HUES48 (cell line): Measurements from ENCODE around the gene RPS15.
"Not testable (repeated sequence)": the region's sequence is repeated elsewhere in the genome, so short reads cannot be mapped to it uniquely, and the experiment has no call there.

Source experiments
- H3K27ac ChIP-seq: one replicate; pipeline ENCODE4 v1.7.0; 2013; ENCODE audit warnings: low read depth, low read length, inconsistent platforms
- H3K27me3 ChIP-seq: 2 replicates; pipeline ENCODE4 v1.6.1; 2013; ENCODE audit warnings: mild to moderate bottlenecking, low read length; ENCODE audit not compliant: control insufficient read depth, insufficient read depth
- H3K36me3 ChIP-seq: 2 replicates; pipeline ENCODE4 v1.6.1; 2013; ENCODE audit warnings: low read length; ENCODE audit not compliant: control insufficient read depth, insufficient read depth
- H3K4me1 ChIP-seq: 2 replicates; pipeline ENCODE4 v1.6.1; 2013; ENCODE audit warnings: mild to moderate bottlenecking, low read length; ENCODE audit not compliant: control insufficient read depth, insufficient read depth
- H3K4me3 ChIP-seq: 2 replicates; pipeline ENCODE4 v1.5.1; 2013; ENCODE audit warnings: mild to moderate bottlenecking, low read depth, low read length
- H3K9ac ChIP-seq: 2 replicates; pipeline ENCODE4 v1.6.1; 2013; ENCODE audit warnings: mild to moderate bottlenecking, low read depth, low read length, moderate library complexity
- H3K9me3 ChIP-seq: 2 replicates; pipeline ENCODE4 v1.6.1; 2013; ENCODE audit warnings: low read length; ENCODE audit not compliant: control insufficient read depth, insufficient read depth

Gene RPS15

GRCh38 chr19:1474765-1475351, 36.7 kb downstream of the RPS15 start:
- Histone ChIP-seq H3K9me3 (no peaks in the 10 kb centered on the region), H3K27me3 (peaks cover 34% of the 10 kb centered on the region), H3K9ac (no peak overlapping the region), H3K4me1 (peaks cover 8% of the 10 kb centered on the region), H3K36me3 (peaks cover 16% of the 10 kb centered on the region), H3K4me3 (no peak overlapping the region), H3K27ac (no peak overlapping the region)

GRCh38 chr19:1475751-1476437, 37.7 kb downstream of the RPS15 start:
- Histone ChIP-seq H3K36me3 (peaks cover 16% of the 10 kb centered on the region), H3K4me3 (no peak overlapping the region), H3K9me3 (no peaks in the 10 kb centered on the region), H3K27me3 (peaks cover 24% of the 10 kb centered on the region), H3K9ac (no peak overlapping the region), H3K4me1 (peaks cover 7% of the 10 kb centered on the region), H3K27ac (no peak overlapping the region)

GRCh38 chr19:1477056-1477455, 38.9 kb downstream of the RPS15 start:
- H3K27ac ChIP-seq, H3K9ac ChIP-seq, H3K4me3 ChIP-seq, H3K9me3 ChIP-seq, H3K4me1 ChIP-seq: not testable (repeated sequence)
- H3K27me3 ChIP-seq: peaks cover 12% of the 10 kb centered on the region
- peaks cover 16% of the 10 kb centered on the region for H3K36me3 ChIP-seq

GRCh38 chr19:1478934-1479707, 40.9 kb downstream of the RPS15 start, which contains the start of gene C19orf25:
Gene C19orf25, minus strand, starts transcription at chr19:1479215. Its CDS starts 312 bp downstream, at chr19:1478903.
- Histone ChIP-seq H3K9me3 (no peaks in the 10 kb centered on the region), H3K9ac (peak within 1 kb of the TSS; percentile 38), H3K27ac (peak within 1 kb of the TSS; percentile 79), H3K4me3 (peak within 1 kb of the TSS; percentile 64), H3K4me1 (no peaks in the 10 kb centered on the region), H3K27me3 (no peaks in the 10 kb centered on the region), H3K36me3 (peaks cover 16% of the 10 kb centered on the region)

- Histone ChIP-seq H3K9ac (no peak overlapping the region), H3K4me1 (no peaks in the 10 kb centered on the region), H3K9me3 (no peaks in the 10 kb centered on the region), H3K27ac (no peak overlapping the region), H3K4me3 (no peak overlapping the region), H3K36me3 (peaks cover 8% of the 10 kb centered on the region), H3K27me3 (no peaks in the 10 kb centered on the region)
Measured at GRCh38 chr19:1481224-1481892, 43.2 kb downstream of the RPS15 start.

GRCh38 chr19:1481893-1482360, 43.7 kb downstream of the RPS15 start:
- no peaks in the 10 kb centered on the region for H3K9me3 ChIP-seq
- H3K36me3 ChIP-seq: peaks cover 5% of the 10 kb centered on the region
- H3K4me1 ChIP-seq: no peaks in the 10 kb centered on the region
- no peak overlapping the region for H3K9ac ChIP-seq
- H3K4me3 ChIP-seq: no peak overlapping the region
- no peak overlapping the region for H3K27ac ChIP-seq
- no peaks in the 10 kb centered on the region for H3K27me3 ChIP-seq

GRCh38 chr19:1482361-1483130, 44.4 kb downstream of the RPS15 start:
- no peak overlapping the region for H3K4me3 ChIP-seq
- no peak overlapping the region for H3K27ac ChIP-seq
- H3K9ac ChIP-seq: no peak overlapping the region

GRCh38 chr19:1483131-1483978, 45.2 kb downstream of the RPS15 start:
- Histone ChIP-seq H3K4me1 (no peaks in the 10 kb centered on the region), H3K9me3 (no peaks in the 10 kb centered on the region), H3K4me3 (no peak overlapping the region), H3K27me3 (no peaks in the 10 kb centered on the region), H3K9ac (no peak overlapping the region), H3K27ac (no peak overlapping the region), H3K36me3 (no peaks in the 10 kb centered on the region)

More at GRCh38 chr19:1482361-1483130, 44.4 kb downstream of the RPS15 start:
- Histone ChIP-seq H3K4me1 (no peaks in the 10 kb centered on the region), H3K36me3 (no peaks in the 10 kb centered on the region), H3K27me3 (no peaks in the 10 kb centered on the region), H3K9me3 (no peaks in the 10 kb centered on the region)

- Histone ChIP-seq H3K27me3 (no peaks in the 10 kb centered on the region), H3K36me3 (no peaks in the 10 kb centered on the region), H3K9me3 (no peaks in the 10 kb centered on the region), H3K4me3 (no peak overlapping the region), H3K27ac (no peak overlapping the region), H3K9ac (no peak overlapping the region), H3K4me1 (no peaks in the 10 kb centered on the region)
Measured at GRCh38 chr19:1483979-1484428, 45.8 kb downstream of the RPS15 start.
